SH-SY5Y (cell line): ENCODE data around the gene SLC37A3.

Experiments used
- GATA2 ChIP-seq: IDR thresholded peaks from 2 replicates; pipeline ENCODE4 v1.6.1; 2011; ENCODE audit warnings: mild to moderate bottlenecking, low read depth, low read length
- GATA3 ChIP-seq: IDR thresholded peaks from 2 replicates; pipeline ENCODE4 v1.6.1; 2011; ENCODE audit warnings: low read depth, mild to moderate bottlenecking, low read length, moderate library complexity

DNA sequence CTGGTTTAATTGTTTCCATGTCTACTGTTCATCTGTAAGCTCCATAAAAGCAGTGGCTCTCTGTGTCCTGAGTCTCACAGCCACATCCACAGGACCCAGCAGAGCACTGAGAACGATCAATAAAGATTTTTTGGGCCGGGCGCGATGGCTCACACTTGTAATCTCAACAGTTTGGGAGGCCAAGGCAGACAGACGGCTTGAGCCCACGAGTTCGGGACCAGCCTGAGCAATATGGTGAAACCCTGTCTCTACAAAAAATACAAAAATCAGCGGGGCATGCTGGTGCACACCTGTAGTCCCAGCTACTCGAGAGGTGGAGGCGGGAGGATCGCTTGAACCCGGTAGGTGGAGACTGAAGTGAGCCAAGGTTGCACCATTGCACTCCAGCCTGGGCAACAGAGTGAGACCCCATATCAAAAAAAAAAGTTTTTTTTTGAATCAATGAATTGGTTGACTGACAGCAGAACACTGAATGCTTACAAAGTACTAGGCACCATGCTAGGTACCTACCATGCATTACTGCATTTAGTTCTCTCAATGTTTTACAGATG lies 4.5 kb downstream of the SLC37A3 start:
- TF ChIP-seq GATA3 (no peak), GATA2 (no peak)
